HG02642 (cell line): ENCODE measurements around the gene ATG14.
"Not testable (repeated sequence)": the region's sequence is repeated elsewhere in the genome, so short reads cannot be mapped to it uniquely, and the experiment has no call there.

Source experiments
- ATAC-seq: cut with Tn5 transposase; IDR thresholded peaks from one replicate; pipeline ENCODE4 v1.9.1; 2021; ENCODE audit warnings: mild to moderate bottlenecking; ENCODE audit not compliant: unreplicated experiment, poor library complexity

Gene ATG14

DNA sequence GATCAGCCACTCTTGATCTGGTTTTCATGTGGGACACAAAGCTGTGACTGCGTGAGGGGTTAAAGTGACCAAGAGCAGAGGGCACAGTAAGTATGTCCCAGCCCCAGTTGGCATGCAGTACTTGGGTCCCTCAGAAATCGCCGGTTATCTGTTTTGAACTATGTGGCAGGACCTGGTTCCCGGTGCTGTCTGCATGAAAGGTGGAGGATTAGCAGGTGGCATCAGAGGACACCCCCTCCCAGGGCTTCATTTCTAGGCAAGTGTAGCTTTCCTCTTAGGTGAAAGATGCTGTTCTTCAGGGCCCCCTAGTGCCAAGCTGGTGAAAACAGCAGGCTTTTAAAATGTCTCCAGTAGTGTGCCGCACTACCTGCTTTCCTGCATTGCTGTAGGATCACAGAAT is 57.1 kb downstream of the ATG14 start:
- ATAC-seq, result no peak

DNA sequence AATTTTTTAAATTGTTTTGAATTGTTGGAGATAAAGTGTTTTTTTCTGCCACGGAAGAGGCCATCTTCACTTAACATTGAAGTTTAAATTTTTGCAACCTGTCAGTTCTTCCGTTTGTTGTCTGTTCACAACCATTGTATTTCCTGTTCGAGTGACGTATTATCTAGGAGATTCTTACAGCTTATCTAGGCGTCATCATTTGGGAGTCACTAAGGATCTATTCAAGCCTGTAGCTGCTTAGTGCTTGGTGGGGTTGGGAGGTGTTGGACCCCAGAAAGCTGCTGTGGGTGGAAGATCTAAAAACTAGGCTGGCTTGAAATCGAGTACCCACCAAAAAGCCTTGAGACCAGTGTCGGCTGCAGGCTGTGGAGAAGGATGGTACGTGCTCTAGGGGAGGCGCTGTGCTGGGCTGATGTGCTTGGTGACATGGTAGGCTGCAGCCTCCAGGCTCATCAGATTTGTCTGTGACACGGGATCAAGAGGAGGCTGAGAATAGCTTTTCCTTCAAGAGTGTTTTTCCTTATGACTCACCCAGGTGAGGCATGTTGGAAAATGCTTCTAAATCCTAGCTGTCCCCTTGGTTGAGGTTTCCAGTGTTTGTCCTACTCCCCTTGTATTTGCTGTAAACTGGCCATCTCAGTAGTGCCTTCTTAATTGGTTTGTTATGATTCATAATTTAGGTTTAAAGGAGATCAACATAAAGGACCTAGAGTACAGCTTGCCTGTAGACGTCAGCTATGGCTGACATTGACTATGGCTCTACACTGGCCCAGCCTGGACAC is 57.8 kb downstream of the ATG14 start:
- ATAC-seq, result no peak

DNA sequence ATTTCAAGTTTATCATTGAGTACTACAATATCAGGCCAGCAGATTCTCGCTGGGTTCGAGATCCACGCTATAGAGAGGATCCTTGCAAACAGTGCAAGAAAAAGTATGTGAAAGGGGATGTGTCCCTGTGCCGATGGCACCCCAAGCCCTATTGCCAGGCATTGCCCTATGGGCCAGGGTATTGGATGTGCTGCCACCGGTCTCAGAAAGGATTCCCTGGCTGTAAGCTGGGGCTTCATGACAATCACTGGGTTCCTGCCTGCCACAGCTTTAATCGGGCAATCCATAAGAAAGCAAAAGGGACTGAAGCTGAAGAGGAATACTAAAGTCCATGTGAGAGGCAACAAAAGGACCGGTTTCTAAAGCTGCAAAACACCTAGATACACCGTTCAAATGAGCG is 59.4 kb downstream of the ATG14 start:
- no peak for ATAC-seq

DNA sequence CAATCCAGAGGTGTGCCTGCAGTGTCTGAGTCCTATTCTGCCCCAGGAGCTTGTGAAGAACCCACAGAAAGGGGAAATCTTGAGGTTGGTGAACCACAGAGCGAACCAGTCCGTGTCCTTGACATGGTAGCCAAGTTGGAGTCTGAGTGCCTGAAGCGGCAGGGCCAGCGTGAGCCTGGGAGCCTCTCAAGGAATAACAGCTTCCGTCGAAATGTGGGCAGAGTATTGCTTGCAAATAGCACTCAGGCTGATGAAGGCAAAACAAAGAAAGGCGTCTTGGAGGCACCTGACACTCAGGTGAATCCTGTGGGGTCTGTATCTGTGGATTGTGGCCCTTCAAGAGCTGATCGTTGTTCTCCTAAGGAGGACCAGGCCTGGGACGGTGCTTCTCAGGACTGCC is 60.5 kb downstream of the ATG14 start:
- no peak for ATAC-seq

DNA sequence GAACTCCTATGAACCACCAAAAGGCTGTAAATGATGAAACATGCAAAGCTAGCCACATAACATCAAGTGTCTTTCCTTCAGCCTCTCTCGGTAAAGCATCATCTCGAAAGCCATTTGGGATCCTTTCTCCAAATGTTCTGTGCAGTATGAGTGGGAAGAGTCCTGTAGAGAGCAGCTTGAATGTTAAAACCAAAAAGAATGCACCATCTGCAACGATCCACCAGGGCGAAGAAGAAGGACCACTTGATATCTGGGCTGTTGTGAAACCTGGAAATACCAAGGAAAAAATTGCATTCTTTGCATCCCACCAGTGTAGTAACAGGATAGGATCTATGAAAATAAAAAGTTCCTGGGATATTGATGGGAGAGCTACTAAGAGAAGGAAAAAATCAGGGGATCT is 61.2 kb downstream of the ATG14 start:
- ATAC-seq, result no peak

DNA sequence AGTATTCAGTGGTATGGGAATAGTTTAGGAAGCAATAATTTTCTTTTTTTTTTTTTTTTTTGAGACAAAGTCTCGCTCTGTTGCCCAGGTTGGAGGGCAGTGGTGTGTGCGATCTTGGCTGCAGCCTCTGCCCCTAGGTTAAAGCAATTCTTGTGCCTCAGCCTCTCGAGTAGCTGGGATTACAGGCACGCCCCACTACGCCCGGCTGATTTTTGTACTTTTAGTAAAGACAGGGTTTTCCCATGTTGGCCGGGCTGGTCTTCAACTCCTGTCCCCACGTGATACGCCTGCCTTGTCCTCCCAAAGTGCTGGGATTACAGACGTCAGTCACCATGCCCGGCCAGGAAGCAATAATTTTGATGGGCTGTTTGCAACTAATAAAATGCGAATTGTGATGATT is 62.1 kb downstream of the ATG14 start:
- no peak for ATAC-seq

DNA sequence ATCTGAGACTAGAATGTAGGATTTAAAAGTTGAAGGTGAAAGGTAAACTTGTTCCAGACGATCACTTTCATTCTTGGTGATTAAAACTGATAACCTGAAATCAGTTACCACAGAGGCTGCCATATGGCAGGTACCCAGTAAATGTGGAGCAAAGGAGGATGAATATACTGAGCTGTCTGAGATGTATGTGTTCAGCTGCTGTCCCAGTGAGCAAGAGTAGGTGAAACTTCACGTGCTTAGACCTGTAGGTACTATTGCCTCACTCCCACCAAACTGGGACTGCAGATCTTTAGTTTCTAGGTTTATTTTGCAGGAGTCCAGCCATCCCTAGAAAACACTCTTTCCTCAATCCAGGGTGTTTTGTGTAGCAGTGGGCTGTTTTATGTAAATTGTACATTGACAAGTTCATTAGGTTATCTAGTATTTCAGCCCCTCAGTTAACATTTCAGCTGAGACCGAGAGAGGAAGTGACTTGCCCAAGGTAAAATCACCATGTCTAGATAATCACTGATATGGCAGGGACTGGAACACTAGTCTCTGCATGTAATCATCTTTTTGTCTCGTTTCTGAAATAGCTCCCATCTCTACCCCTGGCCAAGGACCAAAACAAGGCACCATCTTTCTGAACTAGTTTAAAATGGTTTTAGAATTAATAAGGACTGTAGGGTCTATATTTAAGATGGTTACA is 62.7 kb downstream of the ATG14 start:
- ATAC-seq, result no peak

DNA sequence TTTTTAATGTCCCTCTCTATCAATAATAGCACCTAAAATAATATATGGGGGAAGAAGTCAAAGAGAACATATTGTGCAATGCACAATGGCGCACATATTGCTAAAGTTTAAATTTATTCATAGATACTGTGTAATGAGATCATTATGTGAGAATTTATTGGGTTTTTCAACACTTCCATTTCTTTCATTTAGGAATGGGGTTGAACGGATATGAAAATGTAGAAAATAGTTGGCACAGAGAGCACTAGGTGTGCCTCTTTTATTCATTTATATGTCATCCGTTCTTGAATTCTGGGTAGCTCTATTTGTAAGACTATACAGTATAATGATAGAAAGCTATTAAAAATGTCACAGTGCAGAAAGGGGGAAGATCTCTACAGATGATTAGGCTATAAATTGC is 63.9 kb downstream of the ATG14 start:
- no peak for ATAC-seq

DNA sequence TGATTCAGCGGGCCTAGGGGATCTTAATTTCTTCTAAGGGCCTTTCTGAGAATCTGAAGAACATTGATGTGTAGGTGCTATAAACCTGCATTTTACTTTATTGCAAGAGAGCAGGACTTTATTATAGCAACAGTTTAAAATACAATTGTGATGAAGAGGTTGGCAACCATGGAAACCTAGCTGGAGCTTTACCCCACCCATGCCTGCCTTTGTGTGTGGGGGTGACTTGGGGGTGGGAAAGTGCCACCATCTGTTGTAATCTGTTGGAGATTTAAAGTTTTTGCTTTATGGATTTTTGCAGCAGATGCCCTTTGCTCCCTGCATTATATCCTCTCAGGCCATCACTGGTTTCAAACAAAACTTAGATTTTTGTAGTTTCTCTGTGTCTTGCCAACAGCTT is 64.6 kb downstream of the ATG14 start:
- ATAC-seq, result no peak

DNA sequence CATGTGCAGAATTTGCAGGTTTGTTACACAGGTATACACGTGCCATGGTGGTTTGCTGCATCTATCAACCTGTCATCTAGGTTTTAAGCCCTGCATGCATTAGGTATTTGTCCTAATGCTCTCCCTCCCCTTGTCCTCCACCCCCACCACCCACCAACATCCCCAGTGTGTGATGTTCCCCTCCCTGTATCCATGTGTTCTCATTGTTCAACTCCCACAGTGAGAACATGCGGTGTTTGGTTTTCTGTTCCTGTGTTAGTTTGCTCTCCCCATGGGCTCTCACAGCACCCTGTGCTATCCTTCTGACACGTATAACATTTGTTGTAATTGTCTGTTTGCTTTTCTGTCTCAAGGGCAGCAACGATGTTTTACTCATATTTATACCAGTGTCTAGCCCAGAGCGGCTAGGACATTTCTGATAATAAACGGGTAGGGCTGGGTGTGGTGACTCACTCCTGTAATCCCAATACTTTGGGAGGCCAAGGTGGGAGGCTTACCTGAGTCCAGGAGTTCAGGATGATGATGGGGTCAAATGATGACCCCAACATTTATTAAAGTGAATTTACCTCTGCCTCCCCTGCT is 67.0 kb downstream of the ATG14 start:
- not testable (repeated sequence) for ATAC-seq

DNA sequence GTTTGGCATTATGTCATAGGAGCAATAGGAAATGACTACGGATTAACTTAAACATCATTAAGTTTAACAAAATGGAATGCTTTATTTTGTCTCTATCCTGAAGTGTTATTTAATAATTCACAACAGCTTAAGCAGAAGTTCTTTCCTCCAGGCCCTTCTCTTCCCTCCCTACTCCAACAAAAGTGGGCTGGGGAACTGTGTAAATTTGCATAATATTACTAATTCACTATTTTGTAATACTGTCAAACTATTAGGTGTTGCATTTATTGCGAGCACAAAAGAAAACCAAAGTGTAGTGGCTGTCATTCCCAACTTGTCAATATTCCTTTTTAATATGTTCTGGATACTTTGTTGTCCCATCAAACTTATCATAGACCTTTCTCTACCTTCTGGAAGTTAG is 69.8 kb downstream of the ATG14 start:
- no peak for ATAC-seq

DNA sequence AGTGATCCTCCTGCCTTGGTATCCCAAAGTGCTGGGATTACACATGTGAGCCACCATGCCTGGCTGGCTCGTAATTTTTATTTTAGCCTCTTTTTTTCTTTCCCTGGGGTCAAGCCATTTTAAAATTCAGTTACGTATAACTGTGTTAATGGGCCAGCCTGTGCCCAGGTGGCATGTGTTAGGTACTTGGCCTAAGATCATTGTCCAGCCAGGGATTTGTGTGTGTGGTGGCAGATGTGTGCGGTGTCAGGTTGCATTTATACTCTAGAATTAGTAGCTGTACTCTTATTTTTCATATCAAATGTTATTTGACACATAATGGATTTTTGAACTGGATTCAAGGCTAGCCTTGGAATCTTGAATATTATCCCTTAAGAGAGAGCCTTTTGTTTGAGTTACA is 71.1 kb downstream of the ATG14 start:
- no peak for ATAC-seq

DNA sequence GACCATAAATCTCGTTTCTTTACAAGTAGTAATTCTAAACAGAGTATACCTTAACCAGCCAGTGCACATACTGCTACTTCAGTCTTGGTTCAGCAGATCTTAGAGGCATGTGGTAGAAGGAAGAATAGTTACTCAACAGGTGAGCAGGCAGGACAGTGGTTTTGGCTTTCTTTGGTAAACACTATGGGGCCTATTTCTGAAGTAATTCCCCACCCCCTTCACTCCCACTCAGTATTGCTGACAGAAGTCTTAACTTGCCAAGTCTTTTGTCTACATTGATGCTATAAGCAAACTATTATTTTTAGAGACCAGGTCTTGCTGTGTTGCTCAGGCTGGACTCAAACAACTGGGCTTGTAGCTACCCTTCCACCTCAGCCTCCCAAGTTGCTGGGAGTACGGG is 71.9 kb downstream of the ATG14 start:
- peak; percentile 74 for ATAC-seq

DNA sequence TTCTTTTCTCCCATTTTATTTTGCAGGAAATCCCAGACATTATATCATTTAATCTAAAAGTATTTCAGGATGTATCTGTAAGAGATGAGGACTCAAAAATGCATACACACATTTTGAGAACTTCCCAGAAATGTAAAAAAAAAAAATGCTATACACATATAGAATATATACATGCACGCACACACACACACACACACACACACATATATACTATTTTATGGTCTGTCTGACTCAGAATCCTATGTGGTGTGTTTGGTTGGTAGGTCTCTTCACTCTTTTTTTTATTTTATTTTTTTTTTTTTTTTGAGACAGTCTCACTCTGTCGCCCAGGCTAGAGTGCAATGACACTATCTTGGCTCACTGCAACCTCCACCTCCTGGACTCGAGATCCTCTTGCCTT is 74.9 kb downstream of the ATG14 start:
- ATAC-seq, result no peak

DNA sequence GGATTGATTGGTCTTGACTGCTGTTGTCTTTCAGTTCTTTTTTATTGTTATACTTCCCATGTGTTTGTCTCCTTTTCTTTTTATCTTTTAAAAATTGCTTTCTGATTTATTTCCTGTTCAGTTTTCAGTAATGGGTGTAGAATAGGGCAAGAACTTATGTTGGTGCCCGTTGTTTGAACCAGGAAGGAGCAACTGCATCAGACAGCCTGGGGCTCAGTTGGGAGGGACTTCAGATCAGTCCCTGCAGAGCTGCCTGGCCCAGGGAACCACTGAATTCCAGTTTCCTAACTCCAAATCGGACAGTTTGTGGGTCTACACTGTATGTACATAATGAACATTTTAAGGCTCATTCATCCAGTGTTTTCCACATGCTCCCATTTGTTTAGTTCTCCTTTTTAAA is 75.5 kb downstream of the ATG14 start:
- ATAC-seq, result no peak

DNA sequence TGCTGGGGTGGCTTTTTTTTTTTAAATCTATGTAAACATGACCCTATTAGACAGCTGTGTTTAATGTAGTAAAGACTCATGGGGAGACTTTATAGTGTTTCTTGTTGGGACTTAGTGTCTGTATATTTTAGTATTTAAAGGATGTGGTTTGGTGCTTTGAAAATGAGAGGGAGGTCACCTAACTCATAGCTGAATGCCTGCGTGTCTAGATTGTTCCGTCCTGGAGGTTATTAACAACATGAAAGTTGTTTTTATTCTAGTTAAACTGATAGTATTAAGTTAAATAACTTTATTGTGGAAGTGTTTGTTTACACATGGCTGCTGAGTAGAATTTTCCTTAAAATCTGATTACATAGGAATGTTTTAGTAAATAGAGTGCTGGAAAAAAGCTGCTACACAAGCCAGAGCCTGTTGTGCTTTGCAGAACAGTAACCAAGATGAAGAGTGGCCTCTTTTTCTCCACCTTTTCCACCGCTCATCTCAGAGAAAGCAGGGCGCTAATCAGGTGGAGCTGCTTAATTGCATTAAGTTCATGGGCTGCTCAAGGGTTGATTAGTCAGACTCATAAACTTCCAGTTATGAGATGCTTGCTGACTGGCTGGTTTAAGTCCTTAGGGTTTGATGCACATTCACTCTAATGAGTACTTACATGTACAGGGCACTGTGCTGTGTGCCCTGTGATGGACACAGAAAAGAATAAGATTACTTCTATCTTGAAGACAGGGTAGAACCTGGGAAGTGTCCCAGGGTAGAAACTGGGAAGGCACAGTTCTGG is 77.7 kb downstream of the ATG14 start:
- peak; percentile 61 for ATAC-seq

DNA sequence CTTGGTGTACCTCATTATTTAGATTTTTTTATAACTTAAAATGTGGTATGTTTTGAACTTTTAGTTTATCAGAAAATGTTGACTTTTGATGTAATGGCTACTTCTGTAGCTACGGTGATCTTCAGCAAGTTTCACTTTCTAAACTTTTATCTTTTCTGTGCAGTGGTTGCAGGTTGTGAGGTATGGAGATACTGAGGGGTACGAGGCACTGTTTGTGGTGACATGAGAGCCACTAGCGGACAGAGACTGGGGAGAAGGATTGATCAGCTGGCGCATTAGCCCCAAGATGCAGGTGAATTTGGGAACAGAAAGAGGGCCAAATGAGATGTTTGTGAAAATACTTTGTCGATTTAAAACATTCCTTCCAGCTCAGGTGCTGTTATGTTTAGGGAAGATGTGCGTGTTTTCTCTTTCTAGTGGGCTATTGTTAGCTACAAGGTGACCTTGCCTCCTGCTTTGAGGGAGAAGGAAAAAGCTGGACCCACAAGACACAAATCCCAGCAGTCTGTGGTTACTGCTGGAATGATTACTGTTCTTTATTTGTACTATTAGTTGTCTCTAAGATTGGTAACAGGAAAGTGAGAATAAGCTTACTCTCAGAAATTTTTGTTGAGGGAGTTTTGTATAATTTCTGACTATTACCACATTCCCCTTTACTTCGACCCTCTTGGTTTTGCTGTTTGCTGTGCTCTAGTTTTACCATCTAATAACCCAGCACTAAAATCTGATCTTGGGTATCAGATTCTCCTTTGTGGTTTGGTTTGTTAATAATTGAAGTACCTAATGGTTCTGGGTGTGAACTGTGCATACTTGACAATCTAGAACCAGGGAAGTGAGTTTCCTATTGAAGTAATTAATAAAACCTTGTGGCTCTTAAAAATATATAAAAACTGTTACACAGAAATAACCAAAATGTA is 78.7 kb downstream of the ATG14 start:
- ATAC-seq, result peak; percentile 66

DNA sequence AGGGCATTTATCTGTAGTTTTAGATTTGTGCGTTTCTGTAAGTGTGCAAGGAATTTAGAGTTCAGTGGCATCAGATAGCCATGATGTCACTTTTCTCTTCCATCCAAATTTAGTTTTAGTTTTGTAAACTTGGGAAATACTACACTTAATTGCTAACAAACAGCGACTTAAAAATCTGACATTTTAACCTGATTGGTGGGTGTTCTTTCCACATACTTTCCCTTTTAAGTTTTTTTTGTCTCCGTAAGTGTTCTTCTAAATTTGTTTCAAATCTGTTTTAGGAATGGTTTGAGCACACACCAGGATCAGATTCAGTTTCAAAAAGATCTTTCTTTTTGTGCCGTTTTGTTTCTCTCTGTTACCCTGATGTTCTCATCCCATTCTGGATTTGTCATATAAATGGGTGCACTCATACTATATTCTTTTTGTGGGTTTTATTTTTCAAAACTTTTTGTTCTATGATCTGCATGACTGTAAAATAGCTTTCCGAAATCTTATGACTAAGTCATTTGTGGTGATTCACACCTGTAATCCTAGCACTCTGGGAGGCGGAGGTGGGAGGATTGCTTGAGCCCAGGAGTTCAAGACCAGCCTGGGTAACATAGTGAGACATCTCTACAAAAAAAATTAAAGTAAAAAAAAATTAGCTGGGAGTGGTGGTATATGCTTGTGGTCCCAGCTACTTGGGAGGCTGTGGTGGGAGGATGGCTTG is 81.5 kb downstream of the ATG14 start:
- ATAC-seq, result no peak

DNA sequence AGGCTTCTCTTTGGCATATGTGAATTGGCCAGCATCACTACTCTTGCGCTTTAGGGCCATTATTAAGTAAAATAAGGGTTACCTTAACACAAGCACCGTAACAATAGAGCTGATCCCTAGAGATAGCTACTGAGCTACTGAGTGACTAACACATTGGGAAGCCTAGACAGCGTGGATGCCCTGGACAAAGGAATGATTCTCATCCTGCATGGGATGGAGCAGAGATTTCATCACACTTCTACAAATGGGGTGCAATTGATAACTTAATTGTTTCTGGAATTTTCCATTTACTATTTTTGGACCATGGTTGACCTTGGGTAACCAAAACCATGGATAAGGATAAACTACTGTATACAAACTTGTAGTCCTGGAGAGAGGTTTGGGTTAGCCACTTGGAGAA is 83.3 kb downstream of the ATG14 start:
- ATAC-seq, result no peak
